Loucy (cell line): ENCODE measurements around the gene F11.

Experiments
- CTCF ChIP-seq: fragments of 200-600 bp; sonication (generic); conservative IDR thresholded peaks from 2 replicates; pipeline ENCODE4 v1.5.1; 2014; ENCODE audit warnings: mild to moderate bottlenecking, antibody characterized with exemption, low read length
- EZH2phosphoT487 ChIP-seq: fragments of 200-600 bp; IDR thresholded peaks from 2 replicates; pipeline ENCODE4 v1.6.1; 2018; ENCODE audit warnings: antibody characterized with exemption, mild to moderate bottlenecking, moderate library complexity, borderline replicate concordance

- TF ChIP-seq CTCF (no peak), EZH2phosphoT487 (no peak)
Measured at GRCh38 chr4:186318481-186318880, 52.5 kb downstream of the F11 start.
